HepG2 (cell line): ENCODE measurements around the gene DEDD2. TPM values are rescaled to one million over a fixed set of nuclear protein-coding genes. Genes with fewer than 3 reads are reported as not detected.

Source experiments
- ATF7-NPFF ChIP-seq: sonication (generic); formaldehyde crosslinking; IDR thresholded peaks from 2 replicates; pipeline ENCODE4 v1.8.1; 2023; ENCODE audit warnings: mild to moderate bottlenecking, low read depth, missing genetic modification reagents, moderate library complexity
- DNMT3B ChIP-seq: conservative IDR thresholded peaks from 2 replicates; pipeline ENCODE4 v1.6.1; 2016; ENCODE audit warnings: missing biosample characterization, control low read depth
- GABPB1 ChIP-seq: IDR thresholded peaks from 2 replicates; pipeline ENCODE4 v1.6.1; 2016; ENCODE audit warnings: mild to moderate bottlenecking, missing genetic modification reagents, moderate library complexity, missing compliant biosample characterization
- HCFC1 ChIP-seq: fragments of 150-350 bp; IDR thresholded peaks from 2 replicates; pipeline ENCODE4 v1.6.1; 2014; ENCODE audit warnings: low read depth, low read length
- IKZF1 ChIP-seq: fragments of 450-650 bp; IDR thresholded peaks from 2 replicates; pipeline ENCODE4 v1.7.1; 2016
- MIXL1 ChIP-seq: IDR thresholded peaks from 2 replicates; pipeline ENCODE4 v1.6.1; 2016
- MYC ChIP-seq: sonication (generic); formaldehyde crosslinking; IDR thresholded peaks from 2 replicates; pipeline ENCODE4 v1.9.0; 2021; ENCODE audit warnings: missing genetic modification reagents, borderline replicate concordance
- REL ChIP-seq: sonication (generic); formaldehyde crosslinking; conservative IDR thresholded peaks from 2 replicates; pipeline ENCODE4 v1.8.0; 2022; ENCODE audit warnings: mild to moderate bottlenecking, missing genetic modification reagents, moderate library complexity
- SP5 ChIP-seq: IDR thresholded peaks from 2 replicates; pipeline ENCODE4 v1.6.1; 2016; ENCODE audit warnings: low read depth, borderline replicate concordance
- ZNF484 ChIP-seq: sonication (generic); formaldehyde crosslinking; IDR thresholded peaks from 2 replicates; pipeline ENCODE4 v1.5.1; 2020; ENCODE audit warnings: mild to moderate bottlenecking, low read depth, missing genetic modification reagents, borderline replicate concordance
- ZNF567 ChIP-seq: sonication (generic); formaldehyde crosslinking; IDR thresholded peaks from 2 replicates; pipeline ENCODE4 v1.8.1; 2023; ENCODE audit warnings: mild to moderate bottlenecking, missing genetic modification reagents, borderline replicate concordance
- ZNF616 ChIP-seq: sonication (generic); formaldehyde crosslinking; IDR thresholded peaks from 2 replicates; pipeline ENCODE4 v1.5.0; 2020; ENCODE audit warnings: low read depth, mild to moderate bottlenecking, missing genetic modification reagents
- ZNF761 ChIP-seq: sonication (generic); formaldehyde crosslinking; conservative IDR thresholded peaks from 2 replicates; pipeline ENCODE4 v1.4.0; 2020; ENCODE audit warnings: mild to moderate bottlenecking, missing genetic modification reagents
- ZNF780A ChIP-seq: sonication (generic); formaldehyde crosslinking; IDR thresholded peaks from 2 replicates; pipeline ENCODE4 v1.8.0; 2022; ENCODE audit warnings: mild to moderate bottlenecking, missing genetic modification reagents, moderate library complexity
- ZNF790 ChIP-seq: sonication (generic); formaldehyde crosslinking; IDR thresholded peaks from 2 replicates; pipeline ENCODE4 v1.8.0; 2022; ENCODE audit warnings: missing genetic modification reagents, mild to moderate bottlenecking, borderline replicate concordance
- polyA plus RNA-seq, 8 experiments: library from polyadenylated mRNA; depleted of rRNA in 3 of 8; stranded (reverse) in 7 of 8; unstranded in 1 of 8; fragments of >200 nt; fragmentation: Illumina TruSeq in 4 of 8; extraction: Trizol in 4 of 8; gene quantifications; 2 replicates each; pipeline versions ENCODE4 v1.2.1 to v1.2.3, GENCODE V29; 2011 to 2016; ENCODE audit warnings: low read depth in 4 of 8, missing spikeins in 1 of 8, mixed read lengths in 1 of 8; ENCODE audit not compliant: insufficient read depth in 1 of 8
- total RNA-seq, 5 experiments: library from RNA; depleted of rRNA; stranded (reverse); fragments of >200 nt; fragmentation: Illumina TruSeq; extraction: Trizol; gene quantifications; 2 replicates each; pipeline ENCODE4 v1.2.3, GENCODE V29; 2016; ENCODE audit warnings: low read depth in 1 of 5
- TF ChIP-seq, protein P1 (sequence below), 2 experiments: sonication (generic) in 1 of 2; formaldehyde crosslinking in 1 of 2; IDR thresholded peaks; 2 replicates each; pipeline versions ENCODE4 v1.4.0 to v1.6.1; 2016 to 2020; ENCODE audit warnings: borderline replicate concordance in 1 of 2, low read depth in 1 of 2, mild to moderate bottlenecking in 1 of 2, missing genetic modification reagents in 1 of 2
- TF ChIP-seq, protein P2 (sequence below): IDR thresholded peaks from 2 replicates; pipeline ENCODE4 v1.6.1; 2016; ENCODE audit warnings: low read depth
- TF ChIP-seq, protein P3 (sequence below): sonication (generic); formaldehyde crosslinking; IDR thresholded peaks from 2 replicates; pipeline ENCODE4 v1.5.1; 2020; ENCODE audit warnings: mild to moderate bottlenecking, missing genetic modification reagents, moderate library complexity

The DEDD2 gene
- total and polyA plus RNA-seq, 2 of the 13 experiments (the other 11 are each of a cell fraction or from before 2014, with no cell fraction given): 19.2 to 24.7 TPM

DNA sequence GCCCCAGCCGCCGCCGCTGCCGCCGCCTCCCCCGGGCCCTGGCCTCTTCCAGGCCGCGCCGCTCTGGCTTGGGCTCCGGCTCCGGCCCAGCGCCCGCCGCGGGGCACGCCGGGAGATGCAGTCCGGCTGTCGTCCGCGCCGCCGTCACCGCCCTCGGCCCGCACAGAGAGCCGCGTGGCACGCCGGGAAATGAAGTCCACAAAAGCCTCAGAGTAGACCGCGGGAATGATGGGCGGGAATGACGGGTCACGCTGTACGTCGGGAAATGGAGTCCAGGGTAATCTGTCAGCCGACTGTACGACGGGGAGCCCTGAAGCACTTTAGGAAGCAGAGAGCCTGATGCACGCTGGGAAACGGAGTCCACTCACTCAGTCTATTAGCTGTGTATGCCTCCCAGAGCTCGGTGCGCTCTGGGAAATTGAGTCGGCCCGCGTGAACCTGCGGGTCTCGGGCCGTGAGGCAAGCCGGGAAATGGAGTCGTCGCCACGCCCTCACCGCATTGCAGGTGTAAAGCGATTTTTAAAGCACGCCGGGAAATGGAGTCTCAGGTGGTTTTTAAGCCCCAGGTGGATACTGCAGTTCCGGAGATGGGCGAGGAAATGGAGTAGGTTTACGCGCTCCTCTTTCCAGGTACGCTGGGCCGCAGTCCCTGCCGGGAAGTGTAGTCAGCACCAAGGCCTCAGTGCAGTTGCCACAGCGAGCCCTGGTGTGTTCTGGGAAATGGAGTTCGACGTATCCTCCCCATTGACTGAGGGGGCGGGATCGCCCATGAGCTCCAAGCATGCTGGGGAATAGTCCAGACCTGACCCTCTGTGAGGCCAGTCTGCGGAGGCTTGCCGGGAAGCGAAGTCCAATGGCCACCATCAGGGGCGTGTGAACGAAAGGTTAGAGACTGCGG, 25.3 kb upstream of the DEDD2 start, which contains the start of gene GSK3A (continued):
- TF ChIP-seq, protein P1, sequence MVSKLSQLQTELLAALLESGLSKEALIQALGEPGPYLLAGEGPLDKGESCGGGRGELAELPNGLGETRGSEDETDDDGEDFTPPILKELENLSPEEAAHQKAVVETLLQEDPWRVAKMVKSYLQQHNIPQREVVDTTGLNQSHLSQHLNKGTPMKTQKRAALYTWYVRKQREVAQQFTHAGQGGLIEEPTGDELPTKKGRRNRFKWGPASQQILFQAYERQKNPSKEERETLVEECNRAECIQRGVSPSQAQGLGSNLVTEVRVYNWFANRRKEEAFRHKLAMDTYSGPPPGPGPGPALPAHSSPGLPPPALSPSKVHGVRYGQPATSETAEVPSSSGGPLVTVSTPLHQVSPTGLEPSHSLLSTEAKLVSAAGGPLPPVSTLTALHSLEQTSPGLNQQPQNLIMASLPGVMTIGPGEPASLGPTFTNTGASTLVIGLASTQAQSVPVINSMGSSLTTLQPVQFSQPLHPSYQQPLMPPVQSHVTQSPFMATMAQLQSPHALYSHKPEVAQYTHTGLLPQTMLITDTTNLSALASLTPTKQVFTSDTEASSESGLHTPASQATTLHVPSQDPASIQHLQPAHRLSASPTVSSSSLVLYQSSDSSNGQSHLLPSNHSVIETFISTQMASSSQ (IDR thresholded peaks at IDR 0.05; ENCODE audit: low read depth): no peak; the same call in 1 of the 2 replicates
- TF ChIP-seq, protein P1 (CRISPR knock-in tag; IDR thresholded peaks at IDR 0.05; ENCODE audit: borderline replicate concordance): peak; percentile 46; the same call in 1 of the 2 replicates
- TF ChIP-seq ZNF616 (no peak), REL (CRISPR knock-in tag) (no peak), SP5 (peak; percentile 87), ZNF761 (CRISPR knock-in tag) (0 out of 2 replicates have a peak, but pooled peaks have one; percentile 1), ATF7-NPFF (CRISPR knock-in tag) (0 out of 2 replicates have a peak, but pooled peaks have one; percentile 48), IKZF1 (no peak), ZNF790 (CRISPR knock-in tag) (no peak), ZNF567 (CRISPR knock-in tag) (0 out of 2 replicates have a peak, but pooled peaks have one; percentile 77), HCFC1 (peak; percentile 91), ZNF780A (CRISPR knock-in tag) (no peak), MYC (CRISPR knock-in tag) (peak; percentile 47), GABPB1 (peak; percentile 90), ZNF484 (no peak), MIXL1 (peak; percentile 67; the same call in 1 of the 2 replicates), DNMT3B (CRISPR knock-in tag) (0 out of 2 replicates have a peak, but pooled peaks have one; percentile 24)
- TF ChIP-seq, protein P2, sequence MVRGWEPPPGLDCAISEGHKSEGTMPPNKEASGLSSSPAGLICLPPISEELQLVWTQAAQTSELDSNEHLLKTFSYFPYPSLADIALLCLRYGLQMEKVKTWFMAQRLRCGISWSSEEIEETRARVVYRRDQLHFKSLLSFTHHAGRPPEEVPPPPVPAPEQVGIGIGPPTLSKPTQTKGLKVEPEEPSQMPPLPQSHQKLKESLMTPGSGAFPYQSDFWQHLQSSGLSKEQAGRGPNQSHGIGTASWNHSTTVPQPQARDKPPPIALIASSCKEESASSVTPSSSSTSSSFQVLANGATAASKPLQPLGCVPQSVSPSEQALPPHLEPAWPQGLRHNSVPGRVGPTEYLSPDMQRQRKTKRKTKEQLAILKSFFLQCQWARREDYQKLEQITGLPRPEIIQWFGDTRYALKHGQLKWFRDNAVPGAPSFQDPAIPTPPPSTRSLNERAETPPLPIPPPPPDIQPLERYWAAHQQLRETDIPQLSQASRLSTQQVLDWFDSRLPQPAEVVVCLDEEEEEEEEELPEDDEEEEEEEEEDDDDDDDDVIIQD (CRISPR knock-in tag): peak; percentile 22; the same call in 1 of the 2 replicates
- TF ChIP-seq, protein P3, sequence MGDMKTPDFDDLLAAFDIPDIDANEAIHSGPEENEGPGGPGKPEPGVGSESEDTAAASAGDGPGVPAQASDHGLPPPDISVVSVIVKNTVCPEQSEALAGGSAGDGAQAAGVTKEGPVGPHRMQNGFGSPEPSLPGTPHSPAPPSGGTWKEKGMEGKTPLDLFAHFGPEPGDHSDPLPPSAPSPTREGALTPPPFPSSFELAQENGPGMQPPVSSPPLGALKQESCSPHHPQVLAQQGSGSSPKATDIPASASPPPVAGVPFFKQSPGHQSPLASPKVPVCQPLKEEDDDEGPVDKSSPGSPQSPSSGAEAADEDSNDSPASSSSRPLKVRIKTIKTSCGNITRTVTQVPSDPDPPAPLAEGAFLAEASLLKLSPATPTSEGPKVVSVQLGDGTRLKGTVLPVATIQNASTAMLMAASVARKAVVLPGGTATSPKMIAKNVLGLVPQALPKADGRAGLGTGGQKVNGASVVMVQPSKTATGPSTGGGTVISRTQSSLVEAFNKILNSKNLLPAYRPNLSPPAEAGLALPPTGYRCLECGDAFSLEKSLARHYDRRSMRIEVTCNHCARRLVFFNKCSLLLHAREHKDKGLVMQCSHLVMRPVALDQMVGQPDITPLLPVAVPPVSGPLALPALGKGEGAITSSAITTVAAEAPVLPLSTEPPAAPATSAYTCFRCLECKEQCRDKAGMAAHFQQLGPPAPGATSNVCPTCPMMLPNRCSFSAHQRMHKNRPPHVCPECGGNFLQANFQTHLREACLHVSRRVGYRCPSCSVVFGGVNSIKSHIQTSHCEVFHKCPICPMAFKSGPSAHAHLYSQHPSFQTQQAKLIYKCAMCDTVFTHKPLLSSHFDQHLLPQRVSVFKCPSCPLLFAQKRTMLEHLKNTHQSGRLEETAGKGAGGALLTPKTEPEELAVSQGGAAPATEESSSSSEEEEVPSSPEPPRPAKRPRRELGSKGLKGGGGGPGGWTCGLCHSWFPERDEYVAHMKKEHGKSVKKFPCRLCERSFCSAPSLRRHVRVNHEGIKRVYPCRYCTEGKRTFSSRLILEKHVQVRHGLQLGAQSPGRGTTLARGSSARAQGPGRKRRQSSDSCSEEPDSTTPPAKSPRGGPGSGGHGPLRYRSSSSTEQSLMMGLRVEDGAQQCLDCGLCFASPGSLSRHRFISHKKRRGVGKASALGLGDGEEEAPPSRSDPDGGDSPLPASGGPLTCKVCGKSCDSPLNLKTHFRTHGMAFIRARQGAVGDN (CRISPR knock-in tag): peak; percentile 70
